SW480 (cell line): ENCODE data around the gene NDUFA13.

Experiments
- DNase-seq: peaks from one replicate; pipeline ENCODE4 v3.0.0-alpha.2; 2016; ENCODE audit warnings: low spot score

NDUFA13 gene

DNA sequence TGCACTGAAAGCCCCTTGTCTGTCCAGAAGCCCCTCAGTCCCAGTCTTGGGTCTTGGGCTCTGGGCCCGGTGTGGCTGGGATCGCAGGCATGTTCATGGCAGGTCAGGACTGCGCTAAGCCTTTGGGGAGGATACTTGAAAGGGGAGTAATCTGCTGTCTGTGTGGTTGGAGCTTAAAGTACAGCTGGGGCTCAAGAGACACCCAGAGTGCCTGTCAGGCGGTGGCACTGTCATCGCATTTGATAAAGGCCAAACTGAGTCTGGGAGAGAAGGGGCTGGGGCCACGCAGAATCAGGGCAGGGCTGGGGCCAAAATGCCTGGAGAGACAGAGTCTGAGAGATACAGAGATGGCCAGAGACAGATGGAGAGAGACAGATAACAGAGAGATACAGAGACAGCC lies 17.8 kb downstream of the NDUFA13 start:
- DNase-seq, result no peak

DNA sequence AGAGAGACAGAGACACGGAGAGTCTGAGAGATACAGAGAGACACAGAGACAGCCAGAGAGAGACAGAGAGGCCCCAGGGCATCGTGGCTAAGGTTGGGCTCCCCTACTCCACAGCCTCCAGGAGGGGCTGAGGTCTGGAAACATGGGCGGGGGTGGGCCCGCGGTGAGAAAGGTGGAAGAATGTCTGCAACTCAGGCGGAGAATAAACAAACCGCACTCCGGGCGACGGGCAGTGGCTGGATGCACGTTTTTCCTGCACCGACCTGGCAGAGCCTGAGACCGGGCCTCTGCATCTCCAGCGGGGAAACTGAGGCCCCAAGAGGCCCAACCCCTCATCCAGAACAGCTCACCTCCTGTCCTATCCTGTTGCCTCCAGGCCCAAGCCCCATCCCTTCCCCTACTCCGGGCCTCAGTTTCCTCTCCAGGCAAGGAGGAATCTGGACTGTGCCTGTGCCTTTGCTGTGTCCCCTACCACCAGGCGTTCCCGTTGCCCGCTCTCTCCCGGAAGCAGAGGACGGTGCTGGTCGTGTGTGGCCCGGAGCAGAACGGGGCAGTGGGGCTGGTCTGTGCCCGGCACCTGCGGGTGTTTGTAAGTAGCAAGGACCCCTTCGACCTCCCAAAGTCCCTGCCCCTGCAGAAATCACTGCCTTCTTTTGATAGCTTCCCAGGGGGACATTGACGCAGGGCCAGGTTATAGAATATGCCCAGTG lies 18.7 kb downstream of the NDUFA13 start:
- DNase-seq, result no peak

DNA sequence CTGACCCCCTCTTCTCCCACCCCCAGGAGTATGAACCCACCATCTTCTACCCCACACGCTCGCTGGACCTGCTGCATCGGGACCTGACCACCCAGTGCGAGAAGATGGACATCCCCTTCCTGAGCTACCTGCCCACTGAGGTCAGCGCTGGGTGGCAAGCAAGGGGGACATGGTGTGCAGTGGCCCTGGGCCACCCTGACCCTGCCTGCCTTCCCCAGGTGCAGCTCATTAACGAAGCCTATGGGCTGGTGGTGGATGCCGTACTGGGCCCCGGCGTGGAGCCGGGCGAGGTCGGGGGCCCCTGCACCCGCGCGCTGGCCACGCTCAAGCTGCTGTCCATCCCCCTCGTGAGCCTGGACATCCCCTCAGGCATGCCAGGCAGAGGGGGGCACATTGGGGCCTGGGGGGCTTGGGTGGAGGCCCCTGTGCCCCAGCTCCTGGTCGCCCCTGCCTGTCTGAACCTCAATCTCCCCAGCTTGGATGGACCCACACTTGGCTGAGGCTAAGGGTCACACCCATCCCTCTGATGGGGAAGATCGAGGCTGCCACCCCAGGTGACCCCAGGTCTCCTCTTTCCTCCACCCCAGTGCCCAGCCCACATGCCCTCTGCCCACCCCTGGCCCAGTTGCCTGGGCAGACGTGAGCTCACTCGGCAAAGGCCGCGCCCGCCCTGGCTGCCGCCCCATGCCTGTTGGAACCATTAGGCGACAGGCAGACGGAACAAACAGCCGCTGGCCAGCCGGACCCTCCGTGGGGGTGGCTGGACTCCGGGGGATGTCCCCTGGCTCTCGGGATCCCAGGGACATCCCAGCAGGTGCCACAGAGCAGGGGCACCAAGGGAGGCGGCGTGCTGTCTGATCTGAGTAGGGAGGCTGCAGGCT lies 19.5 kb downstream of the NDUFA13 start:
- no peak for DNase-seq

DNA sequence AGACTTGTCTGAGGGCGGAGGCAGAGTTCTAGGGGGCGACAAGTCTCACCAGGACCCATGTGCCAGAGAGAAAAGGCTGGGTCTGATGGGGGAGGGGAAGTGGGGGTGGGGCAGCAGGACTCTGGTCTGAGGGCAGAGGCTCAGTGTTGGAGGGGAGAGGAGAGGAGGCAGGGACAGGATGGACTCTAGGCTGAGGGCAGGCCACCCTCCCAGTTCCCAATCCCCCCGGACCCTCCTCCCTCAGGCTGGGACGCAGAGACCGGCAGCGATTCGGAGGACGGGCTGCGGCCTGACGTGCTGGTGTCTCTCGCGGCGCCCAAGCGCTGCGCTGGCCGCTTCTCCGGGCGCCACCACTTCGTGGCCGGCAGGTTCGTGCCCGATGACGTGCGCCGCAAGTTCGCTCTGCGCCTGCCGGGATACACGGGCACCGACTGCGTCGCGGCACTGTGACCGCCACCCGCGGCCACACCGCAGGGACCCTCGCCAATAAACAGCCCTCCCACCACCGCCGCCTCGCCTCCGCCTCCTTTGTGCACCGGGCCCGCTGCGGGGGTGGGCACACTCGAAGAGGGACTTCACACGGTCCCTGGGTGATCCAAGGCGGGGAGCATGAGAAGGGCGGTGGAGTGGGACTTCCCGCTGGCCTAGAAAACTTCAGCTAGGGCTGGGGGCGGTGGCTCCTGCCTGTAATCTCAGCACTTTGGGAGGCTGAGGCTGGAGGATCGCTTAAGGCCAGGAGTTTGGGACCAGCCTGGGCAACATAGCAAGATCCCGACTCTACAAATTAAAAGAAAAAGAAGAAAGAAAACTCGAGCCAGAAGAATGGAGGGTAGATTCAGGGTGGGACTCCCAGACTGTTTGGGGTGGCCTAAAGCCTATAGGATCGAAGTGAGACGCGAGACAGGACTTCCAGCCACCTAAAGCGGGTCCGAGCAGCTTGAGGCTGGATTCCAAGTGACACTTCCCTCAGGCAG lies 21.3 kb downstream of the NDUFA13 start:
- no peak for DNase-seq

DNA sequence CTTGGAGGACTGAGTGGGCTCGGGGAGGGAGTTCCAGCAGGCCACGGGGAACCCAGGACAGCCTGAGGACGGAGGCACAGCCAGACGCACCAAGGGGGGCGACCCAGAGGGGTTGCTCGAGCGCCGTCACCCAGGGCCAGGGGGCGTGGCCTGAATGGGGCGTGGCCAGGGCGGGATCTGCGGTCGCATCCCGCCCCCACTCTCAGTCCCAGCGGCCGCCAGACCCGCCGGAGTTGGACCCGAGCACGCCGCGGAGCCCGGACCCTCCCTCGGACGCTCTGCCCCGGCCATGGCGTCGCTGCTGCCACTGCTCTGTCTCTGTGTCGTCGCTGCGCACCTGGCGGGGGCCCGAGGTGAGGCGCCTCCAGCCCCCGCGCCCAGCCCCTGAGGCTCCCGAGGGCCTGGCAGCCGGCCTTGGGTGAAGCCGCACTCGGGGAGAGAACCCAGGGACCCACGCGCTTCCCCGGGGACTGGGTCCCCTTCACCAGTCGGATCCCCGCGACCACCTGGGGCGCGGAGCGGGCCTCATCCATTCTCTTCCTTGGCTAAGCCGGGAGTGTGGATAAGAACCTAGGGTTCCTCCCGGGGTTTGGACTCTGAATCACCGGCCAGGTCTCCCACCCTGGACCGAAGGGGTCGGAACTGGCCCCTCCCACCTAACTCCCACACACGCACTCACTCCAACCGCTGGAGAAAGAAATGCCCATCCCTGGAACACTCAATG lies 22.2 kb downstream of the NDUFA13 start, which contains the start of gene CILP2:
Gene CILP2 (plus strand): TSS at position 205 of the 724 bp plus-strand sequence. CDS start 85 bp downstream, at position 290.
- no peak for DNase-seq

DNA sequence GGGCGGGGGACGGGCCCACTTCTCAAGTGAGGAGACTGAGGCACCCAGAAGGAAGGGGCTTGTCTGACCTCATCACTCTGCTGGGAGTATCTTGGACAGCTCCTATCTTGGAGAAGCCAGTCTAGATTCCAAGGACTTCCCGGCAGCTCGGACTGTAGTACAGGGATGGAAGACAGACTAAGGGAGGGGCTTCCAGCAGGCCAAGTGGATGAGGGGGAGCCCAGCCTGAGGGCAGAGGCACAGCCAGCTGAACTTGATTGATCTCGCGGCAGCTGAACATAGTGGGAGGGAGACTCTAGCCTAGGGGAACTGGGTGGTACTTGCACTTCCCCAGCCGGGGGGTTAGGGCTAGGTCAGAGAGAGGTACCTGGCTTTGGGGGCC lies 22.8 kb downstream of the NDUFA13 start:
- DNase-seq, result no peak

DNA sequence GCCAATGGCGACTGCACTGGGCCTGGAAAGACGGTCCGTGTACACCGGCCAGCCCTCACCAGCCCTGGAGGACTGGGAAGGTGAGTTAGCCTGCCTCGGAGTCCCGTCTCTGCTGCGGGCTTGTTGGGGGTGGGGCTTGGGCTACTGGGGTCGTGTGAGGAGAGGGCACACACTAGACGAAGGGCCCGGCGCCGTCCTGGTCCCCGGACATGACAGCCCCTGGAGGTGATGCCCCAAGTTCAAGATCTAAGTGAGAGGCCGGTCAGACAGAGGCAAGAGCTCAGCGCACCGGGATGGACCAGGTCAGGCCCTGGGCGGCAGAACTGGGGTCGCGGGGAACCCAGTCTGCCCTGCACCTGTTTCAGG lies 23.7 kb downstream of the NDUFA13 start:
- DNase-seq, result no peak

DNA sequence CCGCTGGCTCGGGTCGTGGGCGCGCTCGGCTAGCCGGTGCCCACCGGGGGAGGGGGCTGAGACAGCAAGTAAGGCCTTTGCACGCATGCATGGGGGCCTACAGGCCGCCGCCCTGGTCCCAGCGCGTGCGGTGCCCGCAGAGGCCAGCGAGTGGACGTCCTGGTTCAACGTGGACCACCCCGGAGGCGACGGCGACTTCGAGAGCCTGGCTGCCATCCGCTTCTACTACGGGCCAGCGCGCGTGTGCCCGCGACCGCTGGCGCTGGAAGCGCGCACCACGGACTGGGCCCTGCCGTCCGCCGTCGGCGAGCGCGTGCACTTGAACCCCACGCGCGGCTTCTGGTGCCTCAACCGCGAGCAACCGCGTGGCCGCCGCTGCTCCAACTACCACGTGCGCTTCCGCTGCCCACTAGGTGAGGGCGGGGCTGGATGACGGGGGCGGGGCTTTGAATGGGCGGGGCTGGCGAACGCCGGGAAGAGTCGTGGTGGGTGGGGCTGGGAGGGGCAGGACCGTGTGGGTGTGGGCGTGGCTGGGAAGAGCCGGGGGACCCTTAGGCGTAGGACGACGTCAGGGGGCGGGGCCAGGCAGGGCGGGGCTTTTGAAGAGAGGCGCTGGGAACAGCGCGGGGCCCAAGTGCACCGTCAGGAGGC lies 24.2 kb downstream of the NDUFA13 start:
- peak; percentile 54 for DNase-seq

DNA sequence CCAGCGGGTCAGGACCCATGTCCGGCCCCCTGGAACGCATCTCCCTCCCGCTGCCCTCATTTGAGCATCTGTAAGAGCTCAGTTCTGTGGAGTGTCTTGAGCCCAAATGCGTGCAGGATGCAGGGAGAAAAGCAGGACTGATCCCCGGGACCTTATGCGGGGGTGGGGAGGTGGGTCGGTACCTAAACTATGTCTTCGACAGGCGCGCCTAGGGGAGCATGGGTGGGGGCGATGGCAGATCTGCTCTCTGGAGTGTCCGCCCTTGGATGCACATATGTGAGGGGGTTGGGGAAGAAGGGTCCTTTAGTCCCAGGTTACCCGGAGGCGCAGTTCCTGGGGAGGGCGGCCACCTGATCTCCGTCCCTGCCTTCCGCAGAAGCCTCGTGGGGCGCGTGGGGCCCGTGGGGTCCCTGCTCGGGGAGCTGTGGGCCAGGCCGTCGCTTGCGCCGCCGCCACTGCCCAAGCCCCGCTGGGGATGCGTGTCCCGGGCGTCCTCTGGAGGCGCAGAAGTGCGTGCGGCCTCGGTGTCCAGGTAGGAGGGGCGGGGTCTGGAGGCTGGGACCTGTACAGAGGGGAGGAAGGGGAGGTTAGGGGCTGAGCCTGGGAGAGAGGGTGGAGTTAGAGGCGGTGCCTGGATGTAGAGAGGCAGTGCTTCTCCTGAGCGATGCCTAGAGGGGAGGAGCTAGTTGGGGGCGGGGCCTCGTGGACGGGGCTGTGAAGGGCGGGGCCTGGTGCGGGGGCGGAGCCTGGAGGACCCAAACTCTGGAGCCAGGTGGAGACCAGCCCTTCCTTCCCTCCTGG lies 24.9 kb downstream of the NDUFA13 start:
- peak; percentile 66 for DNase-seq

DNA sequence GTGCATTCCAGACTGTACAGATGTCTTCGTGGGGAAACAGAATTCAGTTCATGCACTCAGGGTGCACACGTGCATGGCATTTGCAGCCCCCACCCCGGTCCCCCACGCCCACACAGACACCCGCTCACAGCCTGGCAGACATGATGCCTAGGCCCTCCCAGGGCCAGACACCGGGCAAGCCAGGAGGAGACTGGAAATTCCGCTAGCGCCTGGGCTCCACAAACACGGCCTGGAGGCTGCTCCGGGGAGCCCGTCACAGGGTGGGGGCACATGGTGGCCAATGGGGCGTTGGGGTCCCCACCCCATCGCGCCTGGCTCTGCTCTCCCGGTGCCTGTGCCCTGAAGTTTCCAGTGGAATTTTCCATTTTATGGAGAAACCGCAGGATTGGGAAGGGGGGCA lies 25.6 kb downstream of the NDUFA13 start:
- DNase-seq, result no peak

DNA sequence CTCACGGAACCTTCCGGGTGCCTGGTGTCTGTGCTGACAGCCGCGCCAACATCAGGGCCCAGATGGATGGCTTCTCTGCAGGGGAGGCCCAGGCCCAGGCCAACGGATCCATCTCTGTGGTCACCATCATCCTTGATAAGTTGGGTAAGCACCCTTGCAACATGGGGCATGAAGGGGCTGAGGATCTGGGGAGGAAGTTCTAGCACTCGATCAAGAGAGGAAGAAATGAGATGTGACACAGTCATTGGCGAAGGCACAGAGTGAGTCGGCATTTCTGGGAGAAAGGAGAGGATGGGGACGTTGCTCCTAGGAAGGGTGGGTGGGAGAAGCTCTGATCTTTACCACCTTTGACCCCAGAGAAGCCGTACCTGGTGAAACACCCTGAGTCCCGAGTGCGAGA lies 26.5 kb downstream of the NDUFA13 start:
- no peak for DNase-seq

DNA sequence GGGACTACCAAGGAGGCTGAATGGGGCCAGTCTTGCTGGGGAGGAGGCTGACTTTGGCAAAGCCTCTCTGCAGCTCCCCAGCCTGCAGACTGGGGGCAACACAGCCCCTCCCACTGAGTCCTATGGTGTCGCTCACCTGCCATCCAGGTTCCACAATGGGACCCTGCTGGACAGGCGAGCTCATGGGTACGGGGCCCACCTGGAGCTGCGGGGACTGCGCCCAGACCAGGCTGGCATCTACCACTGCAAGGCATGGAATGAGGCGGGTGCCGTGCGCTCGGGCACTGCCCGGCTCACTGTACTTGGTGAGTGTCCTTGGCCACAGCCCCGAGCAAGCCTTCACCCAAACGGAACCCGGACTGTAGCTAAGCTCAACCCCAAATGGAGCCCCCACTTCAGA lies 27.1 kb downstream of the NDUFA13 start:
- no peak for DNase-seq

DNA sequence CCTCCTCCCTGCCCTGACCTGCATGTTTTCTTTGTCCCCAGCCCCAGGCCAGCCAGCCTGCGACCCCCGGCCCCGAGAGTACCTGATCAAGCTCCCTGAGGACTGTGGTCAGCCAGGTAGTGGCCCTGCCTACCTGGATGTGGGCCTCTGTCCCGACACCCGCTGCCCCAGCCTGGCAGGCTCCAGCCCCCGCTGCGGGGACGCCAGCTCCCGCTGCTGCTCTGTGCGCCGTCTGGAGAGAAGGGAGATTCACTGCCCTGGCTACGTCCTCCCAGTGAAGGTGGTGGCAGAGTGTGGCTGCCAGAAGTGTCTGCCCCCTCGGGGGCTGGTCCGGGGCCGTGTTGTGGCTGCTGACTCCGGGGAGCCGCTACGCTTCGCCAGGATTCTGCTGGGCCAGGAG lies 27.6 kb downstream of the NDUFA13 start:
- no peak for DNase-seq

DNA sequence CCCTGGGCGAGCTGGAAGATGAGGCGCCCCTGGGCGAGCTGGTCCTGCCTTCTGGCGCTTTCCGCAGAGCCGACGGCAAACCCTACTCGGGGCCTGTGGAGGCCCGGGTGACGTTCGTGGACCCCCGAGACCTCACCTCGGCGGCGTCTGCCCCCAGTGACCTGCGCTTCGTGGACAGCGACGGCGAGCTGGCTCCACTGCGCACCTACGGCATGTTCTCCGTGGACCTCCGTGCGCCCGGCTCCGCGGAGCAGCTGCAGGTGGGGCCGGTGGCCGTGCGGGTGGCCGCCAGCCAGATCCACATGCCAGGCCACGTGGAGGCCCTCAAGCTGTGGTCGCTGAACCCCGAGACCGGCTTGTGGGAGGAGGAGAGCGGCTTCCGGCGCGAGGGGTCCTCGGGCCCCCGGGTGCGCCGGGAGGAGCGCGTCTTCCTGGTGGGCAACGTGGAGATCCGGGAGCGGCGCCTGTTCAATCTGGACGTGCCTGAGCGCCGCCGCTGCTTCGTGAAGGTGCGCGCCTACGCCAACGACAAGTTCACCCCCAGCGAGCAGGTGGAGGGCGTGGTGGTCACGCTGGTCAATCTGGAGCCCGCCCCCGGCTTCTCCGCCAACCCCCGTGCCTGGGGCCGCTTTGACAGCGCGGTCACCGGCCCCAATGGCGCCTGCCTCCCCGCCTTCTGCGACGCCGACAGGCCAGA lies 28.4 kb downstream of the NDUFA13 start:
- no peak for DNase-seq

DNA sequence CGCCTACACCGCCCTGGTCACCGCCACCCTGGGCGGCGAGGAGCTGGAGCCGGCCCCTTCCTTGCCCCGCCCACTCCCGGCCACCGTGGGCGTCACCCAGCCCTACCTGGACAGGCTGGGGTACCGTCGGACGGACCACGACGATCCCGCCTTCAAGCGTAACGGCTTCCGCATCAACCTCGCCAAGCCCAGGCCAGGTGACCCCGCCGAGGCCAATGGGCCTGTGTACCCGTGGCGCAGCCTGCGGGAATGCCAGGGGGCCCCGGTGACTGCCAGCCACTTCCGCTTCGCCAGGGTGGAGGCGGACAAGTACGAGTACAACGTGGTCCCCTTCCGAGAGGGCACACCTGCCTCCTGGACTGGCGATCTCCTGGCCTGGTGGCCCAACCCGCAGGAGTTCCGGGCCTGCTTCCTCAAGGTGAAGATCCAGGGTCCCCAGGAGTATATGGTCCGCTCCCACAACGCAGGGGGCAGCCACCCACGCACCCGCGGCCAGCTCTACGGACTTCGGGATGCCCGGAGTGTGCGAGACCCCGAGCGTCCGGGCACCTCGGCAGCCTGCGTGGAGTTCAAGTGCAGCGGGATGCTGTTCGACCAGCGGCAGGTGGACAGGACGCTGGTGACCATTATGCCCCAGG lies 29.0 kb downstream of the NDUFA13 start:
- DNase-seq, result no peak

DNA sequence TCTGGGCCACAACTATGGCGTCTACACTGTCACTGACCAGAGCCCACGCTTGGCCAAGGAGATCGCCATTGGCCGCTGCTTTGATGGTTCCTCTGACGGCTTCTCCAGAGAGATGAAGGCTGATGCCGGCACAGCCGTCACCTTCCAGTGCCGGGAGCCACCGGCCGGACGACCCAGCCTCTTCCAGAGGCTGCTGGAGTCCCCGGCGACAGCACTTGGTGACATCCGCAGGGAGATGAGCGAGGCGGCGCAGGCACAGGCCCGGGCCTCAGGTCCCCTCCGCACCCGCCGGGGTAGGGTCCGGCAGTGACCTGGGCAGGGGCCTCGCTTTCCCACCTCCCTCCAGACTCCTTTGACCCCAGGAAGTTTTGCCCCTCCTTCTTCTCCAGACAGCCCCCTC lies 29.7 kb downstream of the NDUFA13 start:
- no peak for DNase-seq

DNA sequence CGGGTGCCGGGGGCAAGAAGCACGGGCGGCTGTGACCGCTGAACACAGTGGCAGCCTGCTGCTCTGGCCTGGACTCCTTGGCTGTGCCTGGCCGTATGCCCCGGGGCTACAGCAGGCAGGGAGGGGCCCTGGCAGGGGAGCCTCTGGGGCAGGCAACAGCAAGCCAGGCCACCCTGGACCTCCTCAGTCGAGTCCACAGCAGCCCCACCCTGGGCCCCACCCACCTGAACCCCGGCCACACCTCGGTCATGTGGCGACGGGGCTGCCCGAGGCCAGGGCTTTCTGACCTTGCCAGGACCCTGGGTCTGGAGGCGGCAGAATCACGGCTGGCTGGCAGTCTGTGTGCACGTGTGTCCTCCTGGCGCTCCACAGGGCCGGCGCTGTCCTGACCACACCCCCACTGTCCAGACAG lies 30.7 kb downstream of the NDUFA13 start:
- DNase-seq, result no peak

DNA sequence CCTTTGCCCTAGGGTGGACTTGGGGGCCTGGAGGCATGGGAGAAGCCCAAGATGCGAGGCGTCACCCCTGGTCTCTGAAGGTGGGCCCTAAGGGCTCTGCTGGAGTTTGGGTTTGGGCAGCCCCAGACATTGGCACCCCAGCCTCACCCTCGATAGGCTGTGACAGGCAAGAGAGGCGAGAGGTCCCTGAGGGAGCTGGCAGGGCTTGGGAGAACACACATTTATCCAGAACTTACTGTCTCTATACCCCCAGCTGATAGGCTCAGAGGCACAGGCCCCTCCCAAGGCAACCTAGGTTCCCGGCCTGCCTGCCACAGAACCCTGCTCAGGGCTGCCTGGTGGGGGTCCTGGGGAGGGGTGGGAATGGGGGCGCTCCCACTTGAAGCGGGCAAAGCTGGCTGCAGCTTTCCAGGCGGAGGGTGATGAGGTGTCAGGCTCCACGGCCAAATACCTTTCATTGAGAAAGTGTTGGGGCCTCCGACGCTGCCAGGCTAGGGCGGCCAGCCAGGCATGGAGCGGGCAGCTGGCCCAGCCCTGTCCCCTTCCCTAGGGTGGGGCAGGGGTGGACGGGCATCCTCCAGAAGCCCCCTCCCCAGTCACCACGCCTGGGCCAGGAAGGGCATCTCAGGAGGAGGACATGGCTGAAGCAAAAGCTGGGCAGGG lies 31.8 kb downstream of the NDUFA13 start:
- DNase-seq, result no peak
